GM03348 (cell line): ENCODE data around the gene OR2T5.
"Not testable (repeated sequence)": the region's sequence is repeated elsewhere in the genome, so short reads cannot be mapped to it uniquely, and the experiment has no call there.

Source experiments
- DNase-seq: peaks from one replicate; pipeline ENCODE4 v3.0.0; 2012; ENCODE audit warnings: low spot score

Gene OR2T5

GRCh38 chr1:248500305-248501035 lies 12.1 kb downstream of the OR2T5 start:
- not testable (repeated sequence) for DNase-seq

DNA sequence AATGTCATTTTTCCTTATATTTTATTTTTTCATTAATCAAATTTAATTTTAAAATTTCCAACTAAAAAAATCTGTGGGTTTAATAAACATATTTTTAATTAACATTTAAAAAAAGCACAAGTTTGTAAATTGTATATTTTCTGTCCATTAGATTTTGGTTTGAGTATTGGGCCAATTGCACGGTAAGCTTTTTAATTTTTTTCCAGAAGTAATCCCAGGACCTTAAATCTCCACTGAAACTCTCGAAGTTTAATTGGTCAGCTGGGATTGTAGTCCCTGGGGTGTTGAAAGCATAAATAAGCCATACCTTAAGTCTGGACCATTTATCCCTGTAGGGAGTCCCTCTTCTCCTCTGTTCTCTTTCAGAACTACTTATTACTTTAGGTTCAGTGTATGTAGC lies 19.4 kb downstream of the OR2T5 start, which contains the start of gene OR2G6:
TSS of gene OR2G6 (plus strand) at position 301 of the 400 bp plus-strand sequence. CDS start 13,574 bp downstream, outside the sequence.
- not testable (repeated sequence) for DNase-seq

GRCh38 chr1:248510217-248510616 lies 21.8 kb downstream of the OR2T5 start:
- not testable (repeated sequence) for DNase-seq

DNA sequence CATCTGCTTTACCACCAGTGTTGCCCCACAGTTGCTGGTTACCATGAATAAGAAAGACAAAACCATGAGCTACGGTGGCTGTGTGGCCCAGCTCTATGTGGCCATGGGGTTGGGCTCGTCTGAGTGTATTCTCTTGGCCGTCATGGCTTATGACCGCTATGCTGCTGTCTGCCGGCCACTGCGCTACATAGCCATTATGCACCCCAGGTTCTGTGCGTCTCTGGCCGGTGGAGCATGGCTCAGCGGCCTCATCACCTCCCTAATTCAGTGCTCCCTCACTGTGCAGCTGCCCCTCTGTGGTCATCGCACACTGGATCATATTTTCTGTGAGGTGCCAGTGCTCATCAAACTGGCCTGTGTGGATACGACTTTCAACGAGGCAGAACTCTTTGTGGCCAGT lies 33.5 kb downstream of the OR2T5 start:
- DNase-seq, result no peak

GRCh38 chr1:248537449-248537848 lies 49.1 kb downstream of the OR2T5 start:
- DNase-seq, result not testable (repeated sequence)
